Spleen (tissue), 11 donors: ENCODE data around the gene SDHAF2. TPM values are rescaled to one million over a fixed set of nuclear protein-coding genes. Genes with fewer than 3 reads are reported as not detected.

Source experiments
- DNase-seq: peaks from one replicate; pipeline ENCODE4 v3.0.0-alpha.2; 2020
- H3K27ac ChIP-seq, 8 donors: fragments of 200-600 bp; sonication (generic) in 7 of 8; 1 replicate in 4 of 8; 2 replicates in 4 of 8; pipeline versions ENCODE4 v1.5.0 to v1.8.0; 2016 to 2021; ENCODE audit warnings: inconsistent platforms in 4 of 8, mild to moderate bottlenecking in 4 of 8, moderate library complexity in 1 of 8
- H3K27me3 ChIP-seq, 7 donors: fragments of 200-600 bp; sonication (generic) in 6 of 7; replicated peaks in 1 of 7; 1 replicate in 4 of 7; 2 replicates in 3 of 7; pipeline versions ENCODE4 v1.5.0 to v1.8.0; 2016 to 2021; ENCODE audit warnings: inconsistent platforms in 3 of 7, mild to moderate bottlenecking in 1 of 7
- H3K36me3 ChIP-seq, 6 donors: fragments of 200-600 bp; sonication (generic) in 5 of 6; 1 replicate in 4 of 6; 2 replicates in 2 of 6; pipeline versions ENCODE4 v1.5.0 to v1.8.0; 2016 to 2021; ENCODE audit warnings: inconsistent platforms in 2 of 6
- H3K4me1 ChIP-seq, 6 donors: fragments of 200-600 bp; sonication (generic) in 5 of 6; 1 replicate in 3 of 6; 2 replicates in 3 of 6; pipeline versions ENCODE4 v1.5.0 to v1.8.0; 2016 to 2021; ENCODE audit warnings: inconsistent platforms in 3 of 6
- H3K4me3 ChIP-seq, 8 donors: fragments of 200-600 bp; sonication (generic) in 7 of 8; 1 replicate in 4 of 8; 2 replicates in 4 of 8; pipeline versions ENCODE4 v1.5.0 to v1.8.0; 2016 to 2021; ENCODE audit warnings: inconsistent platforms in 4 of 8, mild to moderate bottlenecking in 4 of 8, moderate library complexity in 2 of 8
- H3K9me3 ChIP-seq, 8 donors: fragments of 200-600 bp; sonication (generic) in 7 of 8; 1 replicate in 4 of 8; 2 replicates in 4 of 8; pipeline versions ENCODE4 v1.5.0 to v1.8.0; 2016 to 2021; ENCODE audit warnings: inconsistent platforms in 4 of 8
- CTCF ChIP-seq, 11 experiments: fragments of 200-600 bp in 7 of 11; fragments of 450-650 bp in 4 of 11; sonication (generic) in 4 of 11; IDR thresholded peaks in 8 of 11; conservative IDR thresholded peaks in 3 of 11; 1 replicate in 7 of 11; 2 replicates in 4 of 11; pipeline versions ENCODE4 v1.4.0 to v1.8.0; 2016 to 2021; ENCODE audit warnings: antibody characterized with exemption in 11 of 11, inconsistent platforms in 4 of 11, mild to moderate bottlenecking in 1 of 11
- POLR2A ChIP-seq, 3 donors: fragments of 450-650 bp; IDR thresholded peaks; one replicate each; pipeline ENCODE4 v1.5.1; 2017; ENCODE audit warnings: antibody characterized with exemption in 3 of 3, mild to moderate bottlenecking in 1 of 3
- POLR2AphosphoS5 ChIP-seq, 3 donors: sonication (generic); formaldehyde crosslinking; IDR thresholded peaks; one replicate each; pipeline ENCODE4 v1.5.1; 2017; ENCODE audit warnings: antibody characterized with exemption in 3 of 3
- WGBS, 5 donors: extraction: QIAGEN DNeasy Blood & Tissue Kit in 3 of 5; methylation state at CpG; one replicate each; pipeline versions ENCODE4 v1.1.5 to v1.1.7; 2013 to 2018; 5-methylcytosine and 5-hydroxymethylcytosine counted together
- intact Hi-C: fragments of 100-400 bp; cut with DNase I; formaldehyde crosslinking; loops from one replicate; pipeline ENCODE4 v1.15.0; 2023; ENCODE audit warnings: low total_unique reads
- polyA plus RNA-seq, 3 donors: library from polyadenylated mRNA; stranded (reverse); fragments of 200-250 nt; gene quantifications; one replicate each; pipeline ENCODE4 v1.2.1, GENCODE V29; 2013
- total RNA-seq, 7 donors: library from RNA; depleted of rRNA in 3 of 7; stranded (reverse); fragments of >200 nt in 3 of 7; fragmentation: NEBNext Ultra II Directional in 4 of 7; extraction: Animal tissue kit (Norgen Biotek cat#: 25700) in 4 of 7; gene quantifications; one replicate each; pipeline versions ENCODE4 v1.1.0 to v1.2.1, GENCODE V29; 2016 to 2021
- donor health status: healthy with polysubstance abuse.
- donor health status: DM: no; HTN: no; CAD: no; lungs with moderate emphysema.
- donor health status: DM: no; HTN: no; CAD: no.
- donor health status: Bipolar disorder and iron deficiency.
- donor health status: healthy.
- donor health status: DM: no; HTN: no; CAD: no.
- donor health status: DM: yes; HTN: yes; CAD: no.

Gene SDHAF2
- total and polyA plus RNA-seq, 10 donors = 39.8 to 74.2 (median 53.6) TPM

GRCh38 chr11:61484541-61484940, 54.6 kb downstream of the SDHAF2 start:
- Histone ChIP-seq H3K36me3 (peaks cover 0 to 14% (median 0%) of the 10 kb centered on the region in 6 donors), H3K9me3 (no peaks in the 10 kb centered on the region), H3K27me3 (peaks cover 0 to 14% (median 6%) of the 10 kb centered on the region in 7 donors), H3K4me3 (no peak overlapping the region), H3K27ac (no peak overlapping the region), H3K4me1 (peaks cover 0 to 25% (median 9%) of the 10 kb centered on the region in 6 donors)
- intact Hi-C loops = no loop called here
- TF ChIP-seq CTCF (IDR thresholded peaks at IDR 0.05 in 8 of 11, conservative IDR thresholded peaks at IDR 0.05 in 3 of 11) (no peak), POLR2AphosphoS5 (IDR thresholded peaks at IDR 0.05) (no peak), POLR2A (IDR thresholded peaks at IDR 0.05) (no peak)
- WGBS, 5 donors = 75 to 84% (median 81%) methylated on average over 11 of the region's 11 CpGs
- no peak for DNase-seq

- WGBS, 5 donors = 89 to 97% (median 91%) methylated on average over 11 of the region's 11 CpGs
- intact Hi-C loops = no loop called here
These were observed 55.2 kb downstream of the SDHAF2 start for GRCh38 chr11:61485080-61485479.

DNA sequence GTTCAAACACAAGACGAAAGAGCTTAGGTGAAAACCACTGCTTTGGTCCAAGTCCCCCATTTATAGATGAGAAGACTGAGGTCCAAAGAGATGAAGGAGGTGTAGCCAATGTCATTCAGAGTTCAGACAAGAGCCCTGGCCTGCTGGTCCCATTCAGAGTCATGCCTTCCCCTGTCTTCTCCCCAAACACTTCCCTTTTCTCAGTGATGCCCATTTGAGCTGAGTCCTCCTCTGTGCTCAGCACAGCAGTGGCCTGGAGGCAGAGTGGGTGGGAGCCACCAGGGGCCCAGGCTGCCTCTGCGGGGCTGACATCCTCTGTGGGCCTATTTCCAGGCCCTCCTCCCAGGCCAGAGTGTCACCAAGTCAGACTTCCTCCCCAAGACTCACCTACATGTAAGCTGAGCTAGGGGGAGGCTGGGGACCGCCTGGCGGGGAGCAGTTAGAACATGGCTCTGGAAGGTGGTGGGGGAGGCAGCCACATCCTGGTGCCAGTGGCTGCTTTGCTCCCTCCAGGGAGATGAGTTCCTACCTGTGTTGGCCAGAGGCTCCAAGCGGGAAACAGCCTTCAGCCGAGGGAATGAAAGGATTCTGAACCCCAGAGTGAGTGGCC, 56.2 kb downstream of the SDHAF2 start:
- intact Hi-C loops = no loop called here
- H3K27me3 ChIP-seq = peaks cover 0 to 14% (median 6%) of the 10 kb centered on the region in 7 donors
- no peaks in the 10 kb centered on the region for H3K9me3 ChIP-seq
- no peak for TF ChIP-seq POLR2A (IDR thresholded peaks at IDR 0.05)
- no peak for TF ChIP-seq POLR2AphosphoS5 (IDR thresholded peaks at IDR 0.05)
- no peak for TF ChIP-seq CTCF (IDR thresholded peaks at IDR 0.05 in 8 of 11, conservative IDR thresholded peaks at IDR 0.05 in 3 of 11)
- H3K4me1 ChIP-seq = peaks cover 0 to 28% (median 12%) of the 10 kb centered on the region in 6 donors
- 82 to 93% (median 86%) methylated on average over 6 of the region's 6 CpGs for WGBS, 5 donors
- no peak overlapping the region for H3K4me3 ChIP-seq
- H3K36me3 ChIP-seq = peaks cover 0 to 14% (median 0%) of the 10 kb centered on the region in 6 donors
- H3K27ac ChIP-seq = no peak overlapping the region
- no peak for DNase-seq

More at GRCh38 chr11:61485080-61485479, 55.2 kb downstream of the SDHAF2 start:
- DNase-seq = no peak
- no peak overlapping the region for H3K27ac ChIP-seq
- peaks cover 0 to 14% (median 6%) of the 10 kb centered on the region in 7 donors for H3K27me3 ChIP-seq
- H3K9me3 ChIP-seq = no peaks in the 10 kb centered on the region
- peaks cover 0 to 30% (median 12%) of the 10 kb centered on the region in 6 donors for H3K4me1 ChIP-seq
- H3K4me3 ChIP-seq = no peak overlapping the region
- no peak for TF ChIP-seq POLR2AphosphoS5 (IDR thresholded peaks at IDR 0.05)
- no peak for TF ChIP-seq POLR2A (IDR thresholded peaks at IDR 0.05)
- TF ChIP-seq CTCF (IDR thresholded peaks at IDR 0.05 in 8 of 11, conservative IDR thresholded peaks at IDR 0.05 in 3 of 11) = no peak
- H3K36me3 ChIP-seq = peaks cover 0 to 14% (median 0%) of the 10 kb centered on the region in 6 donors

DNA sequence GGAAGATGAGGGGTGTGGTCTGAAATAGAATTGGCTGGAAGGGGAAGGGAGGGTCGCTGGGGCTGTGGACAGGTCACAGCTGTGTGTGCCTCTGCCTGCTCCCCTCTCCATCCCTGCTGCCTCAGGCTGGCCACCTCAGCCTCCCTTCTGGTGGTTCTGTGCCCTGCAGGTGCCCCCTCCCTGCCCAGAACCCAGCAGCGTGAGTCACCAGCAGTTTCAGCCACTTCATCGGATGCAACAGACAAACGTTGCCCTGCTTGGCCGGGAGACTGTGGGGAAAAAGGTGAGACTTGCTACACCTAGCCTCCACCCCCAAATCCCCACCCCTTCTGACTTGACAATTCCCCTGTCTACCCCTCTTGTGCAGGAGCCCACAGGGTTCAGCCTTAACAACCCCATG, 56.9 kb downstream of the SDHAF2 start:
- DNase-seq = no peak
- H3K4me3 ChIP-seq = no peak overlapping the region
- peaks cover 0 to 11% (median 6%) of the 10 kb centered on the region in 7 donors for H3K27me3 ChIP-seq
- no peaks in the 10 kb centered on the region for H3K9me3 ChIP-seq
- intact Hi-C loops = no loop called here
- H3K36me3 ChIP-seq = peaks cover 0 to 14% (median 0%) of the 10 kb centered on the region in 6 donors
- TF ChIP-seq CTCF (IDR thresholded peaks at IDR 0.05 in 8 of 11, conservative IDR thresholded peaks at IDR 0.05 in 3 of 11) (no peak), POLR2A (IDR thresholded peaks at IDR 0.05) (no peak), POLR2AphosphoS5 (IDR thresholded peaks at IDR 0.05) (no peak)
- H3K27ac ChIP-seq = no peak overlapping the region
- H3K4me1 ChIP-seq = peaks cover 0 to 24% (median 12%) of the 10 kb centered on the region in 6 donors
- 82 to 89% (median 87%) methylated on average over 5 of the region's 5 CpGs for WGBS, 5 donors
